Right ventricle myocardium inferior (tissue), 1 donor: ENCODE data around the gene ABTB2. TPM values are rescaled to one million over a fixed set of nuclear protein-coding genes. Genes with fewer than 3 reads are reported as not detected.

Source experiments
- ATAC-seq: fragments of 200-7000 bp; cut with Tn5 transposase; one replicate; pipeline ENCODE4 v1.9.1; 2020; ENCODE audit warnings: mild to moderate bottlenecking, moderate library complexity
- DNase-seq: peaks from one replicate; pipeline ENCODE4 v3.0.0; 2021; ENCODE audit errors: missing footprints
- intact Hi-C: fragments of 100-400 bp; cut with DNase I; formaldehyde crosslinking; loops from one replicate; pipeline ENCODE4 v1.11.0; 2022
- total RNA-seq: library from RNA; stranded (reverse); fragmentation: NEBNext Ultra II Directional; extraction: Animal tissue kit (Norgen Biotek cat#: 25700); gene quantifications from one replicate; pipeline ENCODE4 v1.2.1, GENCODE V29; 2021
- donor health status: DM: no; HTN: yes; CAD: no; lungs with severe emphysema.

The ABTB2 gene
- total RNA-seq, 1 donor from 2014 or later: 14.3 TPM

DNA sequence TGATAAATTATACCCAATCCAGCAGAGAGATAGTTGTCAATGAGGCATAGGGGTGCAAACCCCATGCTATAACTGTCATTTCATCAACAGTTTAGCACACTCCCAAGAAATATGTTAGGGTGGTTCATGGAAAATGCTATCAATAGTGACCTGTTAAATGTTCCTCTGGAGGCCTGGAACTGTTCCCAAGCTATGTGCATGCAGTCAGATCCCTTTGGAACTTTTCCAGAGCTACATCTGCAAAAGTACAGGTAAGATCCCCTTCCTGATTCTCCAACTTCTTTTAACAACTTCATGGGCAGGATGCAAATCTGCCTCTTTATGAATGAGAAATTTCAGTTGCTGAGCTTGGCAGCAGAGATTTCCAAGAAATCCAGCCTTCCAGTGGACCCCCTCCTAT is 27.2 kb downstream of the ABTB2 start:
- intact Hi-C loops: no loop called here
- ATAC-seq (no peak), DNase-seq (no peak)

DNA sequence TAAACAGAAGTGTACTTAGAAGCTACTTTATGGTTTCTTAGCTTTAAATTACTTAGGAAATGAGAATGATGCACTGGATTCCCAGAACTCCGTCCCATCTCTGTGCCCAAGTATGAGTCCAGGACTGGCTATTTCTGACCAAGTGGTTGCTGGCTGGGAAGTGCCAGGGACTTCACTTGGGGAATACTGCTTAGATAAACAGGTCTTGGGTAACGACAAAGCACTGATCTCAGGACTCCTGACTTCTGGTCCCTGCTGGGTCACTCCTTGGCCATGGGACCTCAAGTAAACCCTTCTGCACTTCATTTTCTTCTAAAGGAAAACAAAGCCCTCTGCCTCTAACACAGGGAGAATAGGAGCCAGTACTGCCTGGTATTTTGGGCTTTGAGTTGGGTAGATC is 27.9 kb downstream of the ABTB2 start:
- intact Hi-C loops: no loop called here
- no peak for ATAC-seq
- no peak for DNase-seq

DNA sequence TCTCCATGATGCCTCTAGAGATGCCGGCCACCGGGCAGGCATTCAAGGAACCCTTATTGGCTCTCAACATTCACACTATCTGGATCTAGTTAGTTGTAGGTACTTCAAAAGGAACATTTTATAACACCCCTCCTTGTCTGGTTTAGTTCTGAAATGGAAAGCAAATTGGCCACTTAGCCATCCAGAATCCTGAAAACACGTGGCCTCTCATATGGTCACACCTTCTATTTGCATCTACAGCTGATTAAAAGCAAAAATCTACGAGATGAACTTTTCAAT is 29.2 kb downstream of the ABTB2 start:
- intact Hi-C loops: no loop called here
- DNase-seq (no peak), ATAC-seq (no peak)

DNA sequence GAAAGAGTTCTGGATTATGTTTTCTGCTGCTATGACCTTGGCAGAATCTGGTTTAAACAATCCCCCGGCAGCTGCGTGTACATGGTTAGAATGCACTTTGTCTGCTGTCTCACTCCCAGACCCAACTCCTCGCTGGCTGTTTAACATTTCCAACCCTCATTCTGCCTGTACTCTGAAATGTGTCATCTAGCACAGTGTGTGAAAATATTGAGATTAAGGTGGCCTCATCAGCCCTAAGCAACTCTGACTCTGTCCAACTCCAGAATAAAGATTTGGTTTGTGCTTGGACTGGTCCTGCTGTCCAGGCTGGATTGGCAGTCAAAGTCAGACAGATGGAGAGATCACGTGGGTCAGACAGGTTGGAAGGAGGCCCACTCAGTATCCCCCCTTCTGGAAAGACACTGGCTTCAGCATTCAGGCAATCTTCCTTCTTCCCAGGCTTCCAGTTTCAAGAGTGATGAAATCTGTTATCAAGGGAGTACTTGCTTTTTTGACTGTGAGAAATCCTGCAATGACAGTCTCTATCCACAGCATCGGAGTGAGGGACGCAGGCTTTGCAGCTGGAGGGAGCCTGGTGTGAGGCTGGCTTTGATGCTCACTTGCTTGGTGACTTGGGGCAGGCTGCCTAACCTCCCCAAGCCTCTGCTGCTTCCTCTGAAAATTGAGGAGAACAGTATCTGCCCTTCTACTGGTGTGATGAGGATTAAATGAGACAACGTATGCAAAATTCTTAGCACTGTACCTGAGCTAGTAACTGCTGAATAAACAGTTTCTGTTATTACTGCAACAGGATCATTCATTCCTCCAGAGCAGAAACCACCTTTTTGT is 29.8 kb downstream of the ABTB2 start:
- intact Hi-C loops: no loop called here
- no peak for DNase-seq
- ATAC-seq: peak; percentile 93

DNA sequence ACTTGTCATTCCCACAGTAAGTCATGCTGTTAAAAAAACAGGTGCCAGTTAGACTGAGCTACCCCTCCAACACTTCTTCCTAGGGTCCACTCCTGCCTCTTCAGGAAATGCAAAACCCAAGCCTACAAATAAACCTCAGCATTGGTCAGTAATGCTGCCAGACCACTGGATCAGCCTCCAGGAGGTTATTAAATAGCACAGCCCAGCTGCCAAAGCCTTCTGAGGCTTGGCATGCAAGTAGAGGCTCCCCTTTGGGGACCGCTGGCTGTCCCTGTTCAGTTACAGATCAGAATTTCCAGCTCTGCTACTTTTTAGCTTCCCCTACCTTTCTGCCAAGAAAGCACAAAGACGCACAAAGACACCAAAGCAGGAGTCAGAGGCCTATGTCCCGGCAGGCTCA is 33.3 kb downstream of the ABTB2 start:
- DNase-seq (no peak), ATAC-seq (no peak)
- intact Hi-C loops: no loop called here

DNA sequence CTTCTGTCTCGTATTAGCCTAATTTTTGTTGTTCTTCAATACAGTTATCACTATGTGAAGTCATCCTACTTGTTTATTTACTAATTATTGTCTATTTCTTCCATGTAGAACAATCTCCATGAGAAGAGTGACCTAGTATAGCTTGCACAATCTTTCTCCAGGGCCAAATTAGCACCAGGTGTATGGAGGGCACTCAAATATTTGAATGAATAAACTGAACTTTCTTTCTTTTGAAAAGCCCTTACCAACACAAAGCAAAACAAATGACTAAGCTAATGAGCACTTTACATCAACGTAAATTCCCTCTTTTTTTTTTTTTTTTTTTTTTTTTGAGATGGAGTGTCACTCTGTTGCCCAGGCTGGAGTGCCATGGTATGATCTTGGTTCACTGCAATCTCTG is 34.2 kb downstream of the ABTB2 start:
- ATAC-seq: no peak
- DNase-seq: no peak
- intact Hi-C loops: no loop called here

DNA sequence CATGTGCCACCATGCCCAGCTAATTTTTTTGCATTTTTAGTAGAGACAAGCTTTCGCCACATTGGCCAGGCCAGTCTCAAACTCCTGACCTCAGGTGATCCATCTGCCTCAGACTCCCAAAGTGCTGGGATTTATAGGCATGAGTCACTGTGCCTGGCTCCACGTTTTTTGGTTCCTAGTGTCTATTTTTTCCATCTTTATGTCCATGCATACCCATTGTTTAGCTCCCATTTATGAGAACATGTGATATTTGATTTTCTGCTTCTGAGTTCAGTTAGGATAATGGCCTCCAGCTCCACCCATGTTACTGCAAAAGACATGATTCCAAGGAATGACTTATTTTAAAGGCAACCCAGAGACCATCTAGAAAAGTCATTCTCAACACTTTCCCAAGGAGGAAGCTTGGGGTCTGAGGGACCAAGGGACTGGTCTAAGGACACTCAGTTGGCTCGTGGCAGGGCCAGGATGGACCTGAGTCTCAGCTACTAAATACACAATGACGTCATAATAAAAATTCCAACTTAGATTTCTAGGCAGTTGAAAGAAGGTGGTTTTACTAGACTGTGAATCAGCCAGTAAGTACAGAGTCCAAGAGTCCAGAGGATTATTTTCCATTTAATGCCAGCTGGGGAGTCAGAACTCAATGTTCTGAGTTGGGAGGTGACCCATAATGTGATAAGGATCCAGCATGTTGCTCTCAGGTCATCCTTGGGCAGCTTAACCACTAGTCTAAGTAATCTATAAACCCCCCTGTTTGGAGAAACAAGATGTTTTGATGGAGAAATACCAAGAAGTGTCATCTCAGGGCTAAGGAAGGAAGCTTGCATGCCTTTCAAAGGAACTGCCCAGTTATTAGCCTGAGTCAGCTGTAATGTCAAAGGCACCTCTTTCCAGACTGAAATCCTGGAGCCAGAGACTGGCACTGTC is 39.4 kb downstream of the ABTB2 start:
- DNase-seq (no peak), ATAC-seq (no peak)
- intact Hi-C loops: no loop called here

DNA sequence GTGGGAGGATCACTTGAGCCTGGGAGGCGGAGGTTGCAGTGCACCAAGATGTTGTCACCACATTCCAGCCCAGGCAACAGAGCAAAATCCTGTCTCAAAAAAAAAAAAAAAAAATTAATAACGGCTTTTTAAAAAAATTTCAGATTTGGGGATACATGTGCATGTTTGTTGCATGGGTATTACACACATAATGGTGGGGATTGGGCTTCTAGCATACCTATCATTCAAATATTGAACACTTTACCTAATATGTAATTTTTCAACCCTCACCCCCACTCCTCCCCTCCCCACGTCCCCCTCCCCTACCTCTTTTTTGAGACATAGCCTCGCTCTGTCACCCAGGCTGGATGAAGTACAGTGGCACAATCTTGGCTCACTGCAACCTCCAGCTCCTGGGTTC is 40.1 kb downstream of the ABTB2 start:
- DNase-seq (no peak), ATAC-seq (no peak)
- intact Hi-C loops: no loop called here

DNA sequence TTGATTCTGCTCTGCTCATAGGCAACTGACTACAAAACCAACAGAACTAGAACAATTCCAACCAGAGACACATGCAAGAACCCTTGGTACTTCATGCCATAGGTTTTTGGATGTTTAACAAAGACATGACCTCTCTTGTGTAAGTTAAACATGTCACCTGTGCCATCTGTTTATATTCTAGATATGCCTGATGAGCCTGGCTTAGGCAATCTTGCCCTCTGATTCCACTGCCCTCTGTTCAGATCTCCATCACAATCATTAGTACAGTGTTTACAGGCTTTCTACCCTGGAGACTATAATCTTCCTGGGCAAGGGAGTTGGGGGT is 40.8 kb downstream of the ABTB2 start:
- no peak for ATAC-seq
- intact Hi-C loops: no loop called here
- DNase-seq: no peak

DNA sequence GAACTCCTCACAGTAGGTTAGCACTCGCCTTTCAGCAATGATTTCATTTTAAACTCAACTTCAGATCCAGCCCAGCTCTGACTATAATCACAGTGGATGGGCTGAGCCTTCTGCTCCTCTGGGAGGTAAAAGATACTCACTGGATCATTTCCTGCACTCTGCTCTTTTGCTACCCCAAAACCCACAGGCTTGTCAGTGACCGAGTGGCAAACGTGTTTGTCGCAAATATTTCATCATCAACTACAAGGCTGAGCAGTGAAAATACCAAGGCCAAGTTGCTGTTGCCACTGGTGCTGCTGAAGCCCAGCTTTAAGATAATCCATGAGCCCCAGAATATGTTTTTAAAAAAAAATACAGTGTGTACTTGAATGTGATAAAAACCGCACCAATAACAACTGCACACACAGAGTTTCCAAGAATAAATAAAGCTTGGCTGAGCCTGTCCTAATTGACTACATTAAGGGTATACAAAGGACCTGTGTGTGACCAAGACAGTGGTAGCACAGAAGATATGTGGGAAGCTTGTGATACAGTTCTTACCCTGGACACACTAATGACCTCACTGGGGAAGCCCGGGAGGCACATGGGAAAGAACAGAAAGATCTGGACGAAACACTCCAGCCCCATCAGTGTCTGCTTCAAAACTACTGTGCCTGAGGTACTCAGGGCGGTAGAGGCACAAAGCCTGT is 41.3 kb downstream of the ABTB2 start:
- DNase-seq (no peak), ATAC-seq (peak; percentile 47)
- intact Hi-C loops: no loop called here

DNA sequence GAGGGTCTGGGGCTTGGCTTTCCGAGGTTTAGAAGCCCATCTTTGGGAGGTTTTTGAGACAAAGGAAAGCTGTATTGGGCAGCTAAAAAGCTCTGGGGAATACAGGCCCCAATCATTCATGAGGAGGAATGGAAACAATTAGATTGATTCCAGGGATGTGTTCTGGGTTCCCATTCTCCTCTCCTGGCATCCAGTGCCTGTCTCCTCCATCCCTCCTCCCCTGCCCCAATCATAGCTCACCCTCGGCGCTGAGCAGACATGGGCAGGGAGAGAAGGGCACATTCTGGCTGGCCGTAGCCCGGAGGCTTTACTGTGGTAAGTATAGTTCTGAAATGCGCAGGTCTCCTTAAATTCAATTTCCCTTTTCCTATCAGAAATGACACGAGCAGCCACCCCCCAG is 42.4 kb downstream of the ABTB2 start:
- intact Hi-C loops: no loop called here
- DNase-seq (no peak), ATAC-seq (no peak)

DNA sequence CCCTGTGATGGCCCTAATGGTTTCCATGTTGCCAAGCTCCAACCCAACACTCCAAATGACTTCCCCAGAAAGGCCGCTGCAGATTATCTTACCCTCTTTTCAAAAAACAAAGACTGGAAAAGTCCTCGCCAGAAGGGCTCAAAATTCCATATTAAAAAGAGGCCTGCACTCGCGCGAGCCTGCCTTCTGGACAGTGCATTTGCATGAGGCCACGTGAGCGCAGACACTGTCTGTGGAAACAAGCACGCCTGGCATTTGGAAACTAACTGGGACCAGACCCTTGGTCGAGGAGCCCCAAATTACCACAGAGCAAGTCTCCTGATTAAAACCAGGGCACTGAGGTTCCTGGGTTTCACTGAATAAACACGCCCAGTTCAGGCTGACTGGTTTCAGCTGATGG is 42.9 kb downstream of the ABTB2 start:
- ATAC-seq: no peak
- no peak for DNase-seq
- intact Hi-C loops: loop anchor here (5.0 kb wide), 1 partner anchor 32 kb away; no protein-coding TSS in a partner anchor

DNA sequence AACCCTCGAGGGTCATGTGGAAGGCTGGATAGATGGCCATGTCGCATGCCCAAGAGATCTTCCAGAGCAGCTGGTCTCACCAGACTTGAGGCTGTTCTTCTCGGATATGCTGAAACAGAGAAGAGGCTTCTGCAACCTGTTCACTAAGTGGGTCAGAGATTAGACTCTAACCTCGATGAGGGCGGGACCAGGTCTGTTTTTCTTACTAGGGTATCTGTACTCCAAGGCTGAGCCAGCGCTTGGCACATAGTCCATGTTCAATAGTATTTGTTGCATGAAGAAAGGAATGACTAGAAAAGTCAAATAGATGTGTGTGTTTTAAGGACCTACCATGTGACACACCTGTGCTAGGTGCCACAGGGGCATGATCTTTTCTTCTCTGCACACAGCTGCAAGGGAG is 43.6 kb downstream of the ABTB2 start:
- intact Hi-C loops: loop anchor here (5.0 kb wide), 1 partner anchor 33 kb away; no protein-coding TSS in a partner anchor
- no peak for ATAC-seq
- no peak for DNase-seq

DNA sequence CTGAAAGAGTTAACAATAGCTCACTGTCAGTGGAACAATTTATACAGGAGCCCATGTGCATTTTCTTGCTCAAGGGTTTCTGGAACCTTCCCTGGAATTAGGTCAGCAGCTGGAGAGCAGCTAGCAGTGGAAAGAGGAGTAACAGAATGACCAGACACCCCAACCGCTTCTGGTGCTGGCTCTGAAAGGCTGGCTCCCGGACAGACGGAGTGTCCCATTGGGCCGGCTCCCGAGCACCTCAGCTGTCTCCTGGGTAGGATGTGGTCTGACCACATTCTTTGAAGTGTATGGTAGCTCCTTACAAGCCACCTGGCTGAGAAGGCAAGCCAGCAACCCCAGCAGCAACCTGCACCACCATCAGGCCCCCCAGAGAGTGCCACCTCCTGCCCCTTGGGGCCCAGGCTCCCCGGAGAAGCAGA is 44.7 kb downstream of the ABTB2 start:
- intact Hi-C loops: loop anchor here (5.0 kb wide), 1 partner anchor 34 kb away; no protein-coding TSS in a partner anchor
- DNase-seq: no peak
- no peak for ATAC-seq

DNA sequence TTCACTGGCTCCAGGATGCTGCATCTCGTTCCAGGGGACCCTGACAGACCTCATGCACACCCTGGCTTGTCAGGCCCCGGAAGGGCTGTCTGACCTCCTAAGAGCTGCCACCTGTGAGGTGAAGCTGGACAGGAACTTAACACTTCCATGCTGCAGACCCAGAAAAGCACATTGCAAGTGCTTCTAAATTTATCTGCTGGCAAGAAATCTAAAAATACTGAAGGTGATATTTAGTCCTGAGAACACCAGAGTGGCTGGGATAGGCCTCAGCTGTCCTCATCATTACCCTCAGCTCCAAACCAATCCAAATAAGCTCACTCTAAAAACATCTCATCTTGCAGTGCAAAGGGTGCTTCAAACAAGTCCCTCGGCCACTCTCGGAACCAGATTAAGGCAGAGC is 46.7 kb downstream of the ABTB2 start:
- peak; percentile 87 for ATAC-seq
- no peak for DNase-seq
- intact Hi-C loops: loop anchor here (2.0 to 5.0 kb wide), 2 partner anchors 36 to 46 kb away; no protein-coding TSS in a partner anchor

DNA sequence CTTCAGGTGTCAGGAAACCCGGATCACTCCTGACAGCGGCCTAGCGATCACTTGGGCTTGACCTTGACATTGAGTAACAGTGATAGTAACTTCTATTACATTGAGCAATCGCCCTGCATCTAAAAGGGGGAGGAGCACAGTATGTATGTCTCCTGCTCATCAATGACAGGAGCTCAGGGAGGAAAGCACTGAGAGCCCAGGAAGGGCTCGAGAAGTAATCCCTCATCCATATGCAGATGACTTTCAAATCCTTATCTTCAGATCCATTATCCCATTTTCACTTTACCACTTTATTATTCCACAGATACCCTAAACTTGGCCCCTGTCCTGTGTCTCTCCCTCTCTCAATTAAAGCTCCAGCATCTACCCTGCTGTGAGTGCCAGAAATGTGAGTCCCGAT is 47.8 kb downstream of the ABTB2 start:
- no peak for ATAC-seq
- no peak for DNase-seq
- intact Hi-C loops: loop anchor here (2.0 to 5.0 kb wide), 2 partner anchors 37 to 47 kb away; no protein-coding TSS in a partner anchor

DNA sequence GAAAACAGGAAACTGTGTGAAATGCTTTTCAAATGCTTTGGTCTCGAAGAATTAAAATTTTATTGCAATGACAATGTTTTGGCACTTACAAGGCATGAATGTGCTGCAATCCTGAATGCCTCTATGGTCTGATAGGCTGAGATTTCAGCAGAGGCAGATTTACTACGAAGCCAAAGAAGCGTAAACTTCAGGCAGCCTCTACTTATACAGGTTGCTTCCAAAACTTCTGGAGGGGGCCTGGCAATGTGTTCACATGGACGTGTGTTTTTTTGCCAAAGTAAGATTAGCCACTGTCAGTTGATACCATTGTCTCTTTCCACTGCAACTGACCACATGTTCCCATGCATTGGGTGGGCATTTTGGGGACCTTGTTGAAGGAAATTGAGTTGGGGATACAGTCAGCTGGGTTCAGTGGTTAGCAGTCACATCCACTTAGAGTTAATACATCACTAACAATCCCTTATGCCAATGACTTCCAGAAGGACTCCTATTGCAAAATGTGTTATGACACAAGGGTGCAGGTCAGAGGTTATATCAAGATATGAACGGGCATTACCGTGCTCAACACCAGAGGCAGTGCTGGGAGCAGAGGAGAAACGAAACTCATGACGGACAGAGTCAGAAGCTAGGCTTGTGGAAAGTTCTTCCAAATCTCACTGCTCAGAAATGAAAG is 48.8 kb downstream of the ABTB2 start:
- no peak for ATAC-seq
- intact Hi-C loops: no loop called here
- no peak for DNase-seq

DNA sequence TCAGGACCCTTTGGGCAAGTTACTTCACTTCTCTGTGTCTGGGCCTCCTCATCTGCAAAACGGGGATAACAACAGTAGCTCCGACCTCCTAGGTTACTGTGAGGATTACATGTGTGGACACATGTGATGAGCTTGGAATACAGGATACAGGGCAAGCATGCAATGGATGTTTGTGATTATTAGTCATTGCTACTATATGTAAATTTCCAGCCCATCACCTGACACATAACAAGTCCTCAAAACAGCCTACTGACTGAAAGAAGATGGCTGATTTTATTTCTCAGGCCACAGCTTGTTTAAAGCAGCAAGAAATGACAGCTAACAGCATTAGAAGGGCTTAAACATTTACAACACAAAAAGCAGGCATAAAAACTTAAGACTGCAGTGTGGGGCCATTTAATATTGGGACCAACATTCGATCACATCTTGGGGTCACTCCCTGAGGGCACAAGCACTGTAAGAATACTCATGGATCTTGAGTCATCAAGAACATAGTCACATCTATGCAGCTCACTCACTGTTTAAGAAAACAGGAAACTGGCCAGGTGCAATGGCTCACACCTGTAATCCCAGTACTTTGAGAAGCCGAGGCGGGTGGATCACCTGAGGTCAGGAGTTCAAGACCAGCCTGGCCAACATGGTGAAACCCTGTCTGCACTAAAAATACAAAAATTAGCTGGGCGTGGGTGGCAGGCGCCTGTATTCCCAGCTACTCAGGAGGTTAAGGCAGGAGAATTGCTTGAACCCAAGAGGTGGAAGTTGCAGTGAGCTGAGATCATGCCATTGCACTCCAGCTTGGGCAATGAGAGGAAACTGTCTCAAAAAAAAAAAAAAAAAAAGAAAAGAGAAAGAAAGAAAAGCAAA is 49.5 kb downstream of the ABTB2 start:
- ATAC-seq (no peak), DNase-seq (no peak)
- intact Hi-C loops: no loop called here
